ENCODE data around the gene PRUNE2.

The PRUNE2 gene

DNA sequence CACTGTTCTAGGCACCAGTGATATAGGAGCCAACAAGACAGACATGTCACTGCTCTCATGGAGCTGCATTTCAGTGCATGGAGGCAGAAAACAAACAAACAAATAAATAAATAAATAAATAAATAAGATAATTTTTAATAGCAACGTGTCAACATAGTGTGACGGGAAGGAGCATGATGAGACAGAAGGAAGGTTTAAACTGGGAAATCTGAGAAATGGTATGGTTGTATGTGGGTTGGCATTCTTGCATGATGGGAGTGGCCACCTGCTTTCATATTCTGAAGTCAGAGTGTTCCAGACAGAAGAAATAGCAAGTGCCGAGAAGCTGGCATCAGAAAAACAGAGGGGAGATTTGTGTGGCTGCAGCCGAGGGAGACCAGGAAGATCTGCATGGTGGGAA lies 141.8 kb downstream of the PRUNE2 start, which contains the start of gene PCA3:
Gene PCA3, plus strand, starts transcription at position 301 of the 400 bp plus-strand sequence.
- no peaks in the 10 kb centered on the region for H3K9me3 ChIP-seq (ENCODE audit: severe bottlenecking)
- ATAC-seq (ENCODE audit: low read depth) (no peak), DNase-seq (ENCODE audit: low spot score) (no peak)
- no peak within 1 kb of the TSS for H3K4me3 ChIP-seq (ENCODE audit: severe bottlenecking)
- TF ChIP-seq, protein P1, sequence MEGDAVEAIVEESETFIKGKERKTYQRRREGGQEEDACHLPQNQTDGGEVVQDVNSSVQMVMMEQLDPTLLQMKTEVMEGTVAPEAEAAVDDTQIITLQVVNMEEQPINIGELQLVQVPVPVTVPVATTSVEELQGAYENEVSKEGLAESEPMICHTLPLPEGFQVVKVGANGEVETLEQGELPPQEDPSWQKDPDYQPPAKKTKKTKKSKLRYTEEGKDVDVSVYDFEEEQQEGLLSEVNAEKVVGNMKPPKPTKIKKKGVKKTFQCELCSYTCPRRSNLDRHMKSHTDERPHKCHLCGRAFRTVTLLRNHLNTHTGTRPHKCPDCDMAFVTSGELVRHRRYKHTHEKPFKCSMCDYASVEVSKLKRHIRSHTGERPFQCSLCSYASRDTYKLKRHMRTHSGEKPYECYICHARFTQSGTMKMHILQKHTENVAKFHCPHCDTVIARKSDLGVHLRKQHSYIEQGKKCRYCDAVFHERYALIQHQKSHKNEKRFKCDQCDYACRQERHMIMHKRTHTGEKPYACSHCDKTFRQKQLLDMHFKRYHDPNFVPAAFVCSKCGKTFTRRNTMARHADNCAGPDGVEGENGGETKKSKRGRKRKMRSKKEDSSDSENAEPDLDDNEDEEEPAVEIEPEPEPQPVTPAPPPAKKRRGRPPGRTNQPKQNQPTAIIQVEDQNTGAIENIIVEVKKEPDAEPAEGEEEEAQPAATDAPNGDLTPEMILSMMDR (IDR thresholded peaks at IDR 0.05; ENCODE audit: poor library complexity, severe bottlenecking), result no peak
- H3K36me3 ChIP-seq (ENCODE audit: low read depth), result no peaks in the 10 kb centered on the region
- no peak within 1 kb of the TSS for H3K27ac ChIP-seq (ENCODE audit: poor library complexity, severe bottlenecking)
- H3K4me1 ChIP-seq (ENCODE audit: insufficient read depth, poor library complexity, severe bottlenecking), result no peaks in the 10 kb centered on the region
- H3K27me3 ChIP-seq (ENCODE audit: insufficient read depth, poor library complexity, severe bottlenecking), result no peaks in the 10 kb centered on the region

DNA sequence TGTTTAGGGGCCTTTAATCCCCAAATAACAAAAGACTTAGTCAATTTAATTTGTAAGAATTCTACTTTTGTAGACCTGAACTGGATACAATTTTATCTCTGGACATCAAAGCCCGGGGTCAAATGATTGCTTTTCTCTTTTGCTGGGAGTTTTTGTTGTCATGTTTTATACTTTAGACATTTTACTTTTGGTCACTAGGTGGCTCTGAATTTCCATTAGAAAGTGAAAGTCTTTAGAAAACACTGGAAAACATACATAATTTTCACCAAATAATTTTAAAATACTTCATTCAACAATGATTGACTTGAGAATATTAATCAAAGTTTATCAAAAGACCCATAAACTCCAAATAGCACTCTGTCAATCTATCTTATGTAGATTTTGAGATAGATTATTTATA lies 144.5 kb downstream of the PRUNE2 start:
- Histone ChIP-seq H3K27ac (ENCODE audit: poor library complexity, severe bottlenecking) (no peak overlapping the region), H3K4me1 (ENCODE audit: insufficient read depth, poor library complexity, severe bottlenecking) (no peaks in the 10 kb centered on the region), H3K27me3 (ENCODE audit: insufficient read depth, poor library complexity, severe bottlenecking) (no peaks in the 10 kb centered on the region), H3K9me3 (ENCODE audit: severe bottlenecking) (no peaks in the 10 kb centered on the region), H3K4me3 (ENCODE audit: severe bottlenecking) (no peak overlapping the region), H3K36me3 (ENCODE audit: low read depth) (no peaks in the 10 kb centered on the region)
- TF ChIP-seq, protein P1 (IDR thresholded peaks at IDR 0.05; ENCODE audit: poor library complexity, severe bottlenecking), result peak; percentile 59
- no peak for DNase-seq (ENCODE audit: low spot score)
- no peak for ATAC-seq (ENCODE audit: low read depth)

- DNase-seq (ENCODE audit: low spot score) (no peak), ATAC-seq (ENCODE audit: low read depth) (no peak)
- TF ChIP-seq, protein P1 (IDR thresholded peaks at IDR 0.05; ENCODE audit: poor library complexity, severe bottlenecking), result no peak
- Histone ChIP-seq H3K4me3 (ENCODE audit: severe bottlenecking) (no peak overlapping the region), H3K27ac (ENCODE audit: poor library complexity, severe bottlenecking) (no peak overlapping the region), H3K36me3 (ENCODE audit: low read depth) (no peaks in the 10 kb centered on the region), H3K9me3 (ENCODE audit: severe bottlenecking) (no peaks in the 10 kb centered on the region), H3K27me3 (ENCODE audit: insufficient read depth, poor library complexity, severe bottlenecking) (no peaks in the 10 kb centered on the region), H3K4me1 (ENCODE audit: insufficient read depth, poor library complexity, severe bottlenecking) (no peaks in the 10 kb centered on the region)
Measured at GRCh38 chr9:76759732-76760131, 146.2 kb downstream of the PRUNE2 start.

DNA sequence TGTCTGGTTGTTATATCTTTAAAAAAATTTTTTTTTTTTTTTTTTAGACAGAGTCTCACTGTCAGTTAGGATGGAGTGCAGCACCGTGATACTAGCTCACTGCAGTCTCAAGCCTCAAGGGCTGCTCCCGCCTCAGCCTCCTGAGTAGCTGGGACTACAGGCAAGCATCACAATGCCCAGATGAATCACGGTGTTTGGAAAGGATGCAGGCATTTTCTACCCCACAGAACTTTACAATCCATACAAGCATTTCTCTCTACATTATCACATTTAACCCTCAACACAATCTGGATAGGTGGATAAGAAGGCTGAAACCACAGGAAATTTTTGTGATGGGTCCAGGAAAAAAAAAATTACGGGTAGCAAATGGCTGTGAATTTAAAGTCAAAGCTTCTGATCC lies 147.4 kb downstream of the PRUNE2 start:
- Histone ChIP-seq H3K36me3 (ENCODE audit: low read depth) (no peaks in the 10 kb centered on the region), H3K27ac (ENCODE audit: poor library complexity, severe bottlenecking) (no peak overlapping the region), H3K27me3 (ENCODE audit: insufficient read depth, poor library complexity, severe bottlenecking) (no peaks in the 10 kb centered on the region), H3K4me1 (ENCODE audit: insufficient read depth, poor library complexity, severe bottlenecking) (no peaks in the 10 kb centered on the region), H3K4me3 (ENCODE audit: severe bottlenecking) (no peak overlapping the region), H3K9me3 (ENCODE audit: severe bottlenecking) (no peaks in the 10 kb centered on the region)
- no peak for DNase-seq (ENCODE audit: low spot score)
- no peak for ATAC-seq (ENCODE audit: low read depth)
- TF ChIP-seq, protein P1 (IDR thresholded peaks at IDR 0.05; ENCODE audit: poor library complexity, severe bottlenecking), result no peak

DNA sequence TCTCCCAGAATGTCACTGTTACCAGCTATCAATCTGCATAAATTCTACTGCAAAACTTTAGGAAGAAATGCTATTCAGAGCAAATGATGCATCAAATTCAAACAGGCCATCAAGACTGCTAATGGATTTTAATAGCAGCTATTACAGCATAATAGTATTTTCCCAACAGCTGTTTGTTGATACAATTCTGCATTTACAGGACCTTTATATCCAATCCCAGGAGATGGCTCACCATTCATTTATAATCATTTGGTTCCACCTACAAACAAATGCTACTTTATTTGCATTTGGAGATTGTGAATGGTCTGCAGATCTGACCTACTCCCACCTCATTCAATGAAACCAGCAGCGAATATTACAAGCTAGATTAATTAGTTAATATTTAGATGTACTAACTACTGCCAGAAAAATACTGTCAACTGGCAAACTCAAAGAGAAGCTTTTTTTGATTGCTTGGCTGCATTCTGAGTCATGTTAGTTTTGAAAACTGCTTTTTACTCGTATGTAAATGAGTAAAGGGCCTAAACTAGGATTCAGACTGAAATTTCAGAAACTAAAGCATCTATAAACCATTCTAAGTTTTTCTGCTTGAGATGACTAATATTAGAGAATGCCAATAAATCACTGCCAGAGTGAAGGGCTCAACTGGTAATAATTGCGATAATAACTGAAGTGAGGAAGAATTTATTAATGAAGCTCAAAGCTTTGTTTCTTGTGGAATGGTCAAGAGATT lies 148.8 kb downstream of the PRUNE2 start:
- no peaks in the 10 kb centered on the region for H3K9me3 ChIP-seq (ENCODE audit: severe bottlenecking)

More for the DNA sequence above, 148.8 kb downstream of the PRUNE2 start:
- no peaks in the 10 kb centered on the region for H3K27me3 ChIP-seq (ENCODE audit: insufficient read depth, poor library complexity, severe bottlenecking)
- H3K4me3 ChIP-seq (ENCODE audit: severe bottlenecking), result no peak overlapping the region
- DNase-seq (ENCODE audit: low spot score), result no peak
- H3K4me1 ChIP-seq (ENCODE audit: insufficient read depth, poor library complexity, severe bottlenecking), result no peaks in the 10 kb centered on the region
- no peak for ATAC-seq (ENCODE audit: low read depth)
- TF ChIP-seq, protein P1 (IDR thresholded peaks at IDR 0.05; ENCODE audit: poor library complexity, severe bottlenecking), result no peak
- H3K36me3 ChIP-seq (ENCODE audit: low read depth), result no peaks in the 10 kb centered on the region
- no peak overlapping the region for H3K27ac ChIP-seq (ENCODE audit: poor library complexity, severe bottlenecking)

Measured in RWPE2 (cell line).